ENCODE data around the gene HPS1. TPM values are rescaled to one million over a fixed set of nuclear protein-coding genes. Genes with fewer than 3 reads are reported as not detected.
A peak's percentile ranks its signal among the peaks of the same experiment; 100 is the strongest.

The HPS1 gene
- total RNA-seq, 1 donor from 2014 or later: 52.4 TPM

DNA sequence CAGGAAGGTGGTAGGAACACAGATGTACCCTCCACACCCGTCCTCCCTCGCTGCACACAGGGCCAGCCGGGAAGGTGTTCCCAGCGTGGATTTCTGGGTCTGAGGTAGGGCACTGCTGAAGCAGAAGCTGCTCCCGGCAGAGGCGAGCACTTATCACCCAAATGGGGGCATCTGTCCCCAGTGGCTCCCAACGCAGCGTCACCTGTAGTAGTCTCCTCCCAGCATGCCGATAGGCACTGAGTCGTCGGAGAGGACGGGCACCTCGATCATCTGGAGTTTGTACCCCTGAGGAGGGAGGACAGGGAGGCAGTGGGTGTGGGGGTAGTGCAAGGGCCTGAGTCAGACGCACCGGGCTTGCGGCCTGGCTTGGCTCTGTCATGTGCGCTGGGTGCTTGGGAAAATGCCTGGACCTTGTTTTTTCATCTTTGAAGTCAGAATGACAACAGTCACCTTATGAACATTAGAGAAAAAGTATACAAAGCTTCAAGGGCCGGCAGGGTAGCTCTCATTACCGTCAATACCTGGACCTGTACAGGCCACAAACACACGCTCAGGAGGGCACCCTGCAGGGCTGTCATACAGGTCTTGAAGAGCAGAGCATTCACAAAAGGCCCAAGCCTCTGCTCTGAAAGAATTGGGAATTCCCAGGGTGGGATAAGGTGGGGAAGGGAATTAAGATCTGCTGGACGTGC is 28.6 kb downstream of the HPS1 start:
- DNase-seq (ENCODE audit: low spot score): no peak
- intact Hi-C loops (cut with DNase I): no loop called here
- no peak for ATAC-seq

DNA sequence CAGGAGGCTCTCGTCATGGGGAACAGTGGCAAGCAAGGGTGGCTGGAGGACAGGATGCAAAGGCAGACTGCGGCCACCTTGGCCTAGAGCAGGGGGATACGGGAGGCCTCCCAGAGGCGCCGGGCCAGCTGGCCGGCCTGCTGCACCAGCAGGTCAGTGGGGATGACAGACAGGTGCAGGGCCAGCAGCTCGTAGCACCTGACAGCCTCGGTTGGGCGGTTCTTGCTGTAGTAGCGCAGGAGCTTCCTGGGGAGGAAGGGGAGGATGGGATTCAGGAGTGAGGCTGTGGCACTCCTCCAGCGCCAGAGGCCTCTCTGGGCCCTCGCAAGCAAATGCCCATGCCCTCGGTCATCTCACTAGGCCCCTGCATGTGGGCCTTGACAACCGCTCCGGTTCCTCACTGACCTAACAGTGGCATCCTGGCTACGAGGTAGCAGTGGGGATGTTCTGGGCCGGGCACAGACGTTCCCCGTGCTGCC is 29.2 kb downstream of the HPS1 start:
- no peak for ATAC-seq
- intact Hi-C loops (cut with DNase I): no loop called here
- no peak for DNase-seq (ENCODE audit: low spot score)

DNA sequence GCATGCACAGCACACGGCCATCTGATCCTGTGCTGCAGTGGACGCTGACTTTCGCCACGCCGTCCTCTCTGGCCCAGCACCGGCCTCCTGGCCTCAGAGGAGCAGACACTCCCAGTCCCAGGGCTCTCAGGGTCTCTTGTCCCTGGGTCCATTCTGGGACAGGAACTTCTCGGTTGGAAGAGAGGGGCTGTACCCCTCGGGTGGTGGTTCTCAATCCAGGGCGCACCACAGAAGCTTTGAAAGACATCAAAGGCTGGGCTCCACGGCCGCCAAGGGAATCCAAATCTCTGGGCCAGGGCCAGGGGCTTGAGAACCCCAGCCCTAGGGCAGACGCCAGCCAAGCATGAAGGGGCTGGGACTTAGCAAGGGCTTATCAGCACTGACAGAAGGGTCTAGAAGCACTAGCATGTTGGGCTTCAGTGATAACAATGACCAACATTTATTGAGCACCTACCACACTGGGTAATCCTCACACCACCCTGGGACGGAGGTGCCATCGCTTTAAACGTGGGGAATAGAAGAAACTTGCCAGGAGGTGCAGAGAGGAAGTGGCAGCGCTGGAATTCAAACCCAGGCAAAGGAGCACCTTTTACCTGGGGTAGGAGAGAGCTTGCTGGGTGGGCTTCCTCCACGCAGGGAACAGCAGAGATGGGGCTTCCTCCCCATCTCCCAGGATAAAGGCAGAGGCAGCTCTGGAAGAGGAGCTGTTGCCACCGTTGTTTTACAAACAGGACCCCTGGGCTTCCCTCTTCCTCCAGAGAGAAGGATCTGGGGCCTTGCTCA is 29.9 kb downstream of the HPS1 start:
- no peak for ATAC-seq
- intact Hi-C loops (cut with DNase I): no loop called here

DNA sequence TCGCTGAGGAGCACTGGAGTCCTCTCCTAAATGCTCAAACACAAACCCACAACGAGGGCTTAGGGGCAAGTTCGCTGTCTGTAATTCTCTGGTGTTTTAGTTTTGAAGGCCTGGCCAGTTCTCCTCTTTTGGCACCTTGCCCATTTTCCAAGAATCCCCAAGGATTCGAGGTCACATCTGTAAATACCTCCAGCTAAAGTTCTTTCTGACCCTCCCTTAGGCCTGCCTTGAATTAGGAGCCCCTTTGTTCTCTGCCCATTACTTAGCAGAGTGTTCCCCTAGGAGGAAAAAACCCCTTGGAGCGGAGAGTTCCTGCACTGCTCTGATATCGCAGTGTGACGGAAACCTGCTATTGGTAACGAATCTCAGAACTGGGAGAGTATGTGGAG is 31.0 kb downstream of the HPS1 start:
- ATAC-seq: peak; percentile 62
- intact Hi-C loops (cut with DNase I): no loop called here

More for the DNA sequence above, 29.9 kb downstream of the HPS1 start:
- no peak for DNase-seq (ENCODE audit: low spot score)

DNA sequence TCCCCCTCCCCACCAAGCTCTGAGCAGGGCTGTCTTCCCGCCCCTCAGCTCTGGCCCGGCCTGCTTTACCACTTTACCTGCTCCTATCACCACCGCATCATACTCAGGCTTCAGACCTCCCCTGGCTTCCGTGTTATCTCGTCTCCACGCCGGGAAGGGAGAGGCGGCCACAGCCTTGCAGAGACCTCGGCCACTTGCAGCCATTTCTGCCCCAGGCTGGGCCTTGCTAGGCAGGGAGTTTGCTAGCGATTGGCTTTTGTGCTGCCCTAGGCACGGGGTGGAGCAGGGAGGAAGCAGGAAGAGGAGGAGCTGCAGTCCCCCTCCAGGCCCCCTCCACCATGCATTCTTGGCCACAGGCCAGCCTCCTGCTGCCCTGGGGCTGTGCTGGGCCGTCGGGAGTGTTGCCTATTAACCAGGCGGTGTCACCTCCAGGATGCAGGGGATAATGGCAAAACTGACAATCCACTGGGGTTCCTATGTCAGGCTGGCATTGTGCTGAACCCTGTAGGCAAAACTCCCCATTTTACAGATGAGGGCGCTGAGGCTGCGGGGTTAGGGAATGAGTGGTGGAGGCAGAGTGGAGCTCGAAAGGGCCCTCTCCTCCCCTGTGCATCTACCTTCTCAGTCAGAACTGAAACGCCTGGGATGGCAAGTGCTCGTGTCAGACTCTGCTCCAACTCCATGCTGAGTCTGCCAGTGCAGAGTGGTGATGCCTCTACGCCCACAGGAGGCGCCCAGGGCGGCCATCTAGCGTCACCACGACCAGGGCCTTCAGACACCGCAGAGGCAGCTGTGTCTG is 31.6 kb downstream of the HPS1 start, which contains the start of gene PYROXD2:
TSS of gene PYROXD2 (minus strand) at position 251 of the 799 bp plus-strand sequence. CDS start at position 204, 47 bp downstream.
- ATAC-seq: peak; percentile 97
- intact Hi-C loops (cut with DNase I): no loop called here
- DNase-seq (ENCODE audit: low spot score): peak; percentile 96

More for the DNA sequence above, 31.0 kb downstream of the HPS1 start:
- DNase-seq (ENCODE audit: low spot score): no peak

DNA sequence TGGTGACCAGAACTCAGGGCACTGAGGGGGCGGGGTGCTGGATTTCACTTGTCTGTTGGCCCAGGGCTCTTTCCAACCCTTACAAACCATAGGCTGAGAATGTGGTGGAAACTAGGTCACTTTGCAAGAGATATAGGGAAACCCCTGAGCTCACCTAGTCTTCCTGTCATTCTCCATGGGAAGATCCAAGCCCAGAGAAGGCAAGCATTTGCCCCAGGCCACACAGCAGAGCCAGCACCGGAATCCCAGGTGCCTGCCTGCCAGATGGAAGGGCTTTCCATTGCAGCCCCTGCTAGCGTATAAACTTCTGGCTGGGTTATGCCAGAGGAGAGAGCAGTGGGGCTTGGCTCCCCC is 32.2 kb downstream of the HPS1 start:
- ATAC-seq: no peak
- DNase-seq (ENCODE audit: low spot score): no peak
- intact Hi-C loops (cut with DNase I): no loop called here

DNA sequence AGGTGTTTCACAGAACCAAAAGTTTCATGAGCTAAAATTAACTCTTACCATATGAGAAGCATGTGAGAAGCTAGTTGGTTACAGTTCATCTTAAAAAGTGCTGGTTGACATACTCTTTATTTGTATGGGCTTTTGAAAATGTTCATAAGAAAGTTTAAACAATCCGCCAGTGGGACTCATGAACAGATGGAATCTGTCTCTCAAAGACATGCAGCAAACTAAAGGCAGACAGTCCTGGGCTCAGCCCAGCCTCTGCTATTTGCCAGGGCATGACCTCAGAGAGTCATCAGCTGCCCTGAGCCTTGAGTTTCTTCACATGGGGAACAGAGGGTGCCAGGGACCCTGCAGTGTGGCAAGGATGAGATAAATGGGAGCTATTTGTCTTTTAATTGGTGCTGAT is 35.0 kb downstream of the HPS1 start:
- DNase-seq (ENCODE audit: low spot score) (no peak), ATAC-seq (no peak)
- intact Hi-C loops (cut with DNase I): no loop called here

DNA sequence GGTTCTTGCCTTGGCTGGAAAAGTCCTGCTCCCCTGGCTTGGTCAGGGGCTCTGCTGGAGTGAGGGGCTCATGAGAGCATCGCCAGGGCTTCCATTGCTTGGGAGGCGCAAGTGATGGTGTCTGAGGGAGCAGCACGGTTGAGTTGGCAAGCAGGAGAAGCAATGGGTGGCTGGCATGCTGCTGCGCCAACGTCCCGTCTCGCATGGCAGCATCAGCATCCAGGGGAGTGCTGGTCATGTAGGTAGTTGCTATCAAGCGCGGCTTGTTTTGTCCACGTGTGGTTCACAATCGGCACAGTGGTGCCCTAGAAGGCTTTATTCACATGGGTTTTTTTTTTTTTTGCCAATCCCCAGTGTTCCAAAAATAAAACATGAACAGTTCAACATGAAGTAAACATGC is 35.6 kb downstream of the HPS1 start:
- no peak for DNase-seq (ENCODE audit: low spot score)
- ATAC-seq: no peak
- intact Hi-C loops (cut with DNase I): no loop called here

DNA sequence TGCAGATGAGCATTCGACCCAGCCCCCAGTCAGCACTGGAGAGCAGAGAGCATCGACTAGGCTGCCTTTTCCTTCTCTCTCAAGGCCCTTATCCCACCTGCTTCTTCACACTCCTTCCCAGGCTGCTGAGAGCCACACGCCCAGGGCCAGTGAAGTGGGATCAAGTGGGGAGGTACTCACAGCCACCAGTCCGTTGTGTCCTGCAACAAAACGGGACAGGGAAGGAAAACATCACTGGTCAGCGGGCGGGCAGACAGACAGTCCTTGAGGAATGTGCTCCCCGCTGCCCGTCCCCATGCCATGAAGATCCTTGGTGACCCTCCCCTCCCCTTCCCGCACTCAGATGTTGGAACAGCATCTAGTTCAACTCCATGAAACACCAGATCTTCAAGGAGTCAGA is 36.0 kb downstream of the HPS1 start:
- intact Hi-C loops (cut with DNase I): no loop called here
- no peak for ATAC-seq
- no peak for DNase-seq (ENCODE audit: low spot score)

DNA sequence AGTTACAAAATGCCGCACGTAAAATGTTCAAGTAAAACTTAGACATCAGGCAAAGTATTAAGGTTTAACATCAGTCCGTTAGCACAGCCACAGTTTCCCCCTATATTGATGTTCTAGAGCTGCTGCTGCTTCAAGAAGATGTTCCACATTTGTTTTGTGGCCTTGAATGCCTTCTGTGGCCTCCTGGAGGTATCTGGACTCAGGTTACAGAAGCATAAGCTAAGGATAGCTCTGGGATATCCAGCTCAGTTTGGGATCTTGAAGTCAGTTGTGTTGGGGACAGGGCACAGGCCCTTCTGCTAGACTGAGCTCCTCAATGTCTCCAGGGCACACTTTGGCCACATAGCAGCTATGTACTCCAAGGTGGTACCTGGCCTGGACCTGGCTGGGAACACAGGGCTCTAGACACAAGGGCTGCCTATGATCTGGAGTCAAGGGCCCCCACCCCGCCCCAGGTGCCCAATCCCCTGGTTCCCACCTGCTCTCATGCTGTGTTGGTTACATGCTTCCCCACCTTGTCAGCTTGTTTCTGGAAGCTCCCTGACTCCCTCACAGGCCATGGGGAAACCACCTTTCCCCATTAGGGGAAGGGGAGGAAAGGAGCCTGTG is 36.5 kb downstream of the HPS1 start:
- DNase-seq (ENCODE audit: low spot score) (no peak), ATAC-seq (no peak)
- intact Hi-C loops (cut with DNase I): no loop called here

DNA sequence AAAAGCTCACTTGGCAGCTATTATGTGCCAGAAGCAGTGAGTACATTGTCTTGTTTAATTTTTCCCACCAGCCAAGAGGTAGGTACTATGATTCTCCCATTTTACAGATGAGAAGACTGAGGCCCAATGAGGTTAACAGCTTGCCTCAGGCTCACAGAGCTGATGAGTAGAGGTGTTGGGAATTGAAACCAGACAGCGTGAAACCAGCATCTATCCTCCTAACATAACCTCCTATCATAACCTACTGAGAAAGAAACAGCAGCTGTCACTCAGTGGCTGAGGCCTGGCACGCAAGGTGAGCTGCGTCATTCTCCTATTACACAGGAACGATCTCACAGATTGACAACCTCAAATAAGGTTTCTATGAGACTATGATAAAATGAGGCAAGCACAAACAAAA is 37.9 kb downstream of the HPS1 start:
- intact Hi-C loops (cut with DNase I): no loop called here
- ATAC-seq: no peak
- no peak for DNase-seq (ENCODE audit: low spot score)

DNA sequence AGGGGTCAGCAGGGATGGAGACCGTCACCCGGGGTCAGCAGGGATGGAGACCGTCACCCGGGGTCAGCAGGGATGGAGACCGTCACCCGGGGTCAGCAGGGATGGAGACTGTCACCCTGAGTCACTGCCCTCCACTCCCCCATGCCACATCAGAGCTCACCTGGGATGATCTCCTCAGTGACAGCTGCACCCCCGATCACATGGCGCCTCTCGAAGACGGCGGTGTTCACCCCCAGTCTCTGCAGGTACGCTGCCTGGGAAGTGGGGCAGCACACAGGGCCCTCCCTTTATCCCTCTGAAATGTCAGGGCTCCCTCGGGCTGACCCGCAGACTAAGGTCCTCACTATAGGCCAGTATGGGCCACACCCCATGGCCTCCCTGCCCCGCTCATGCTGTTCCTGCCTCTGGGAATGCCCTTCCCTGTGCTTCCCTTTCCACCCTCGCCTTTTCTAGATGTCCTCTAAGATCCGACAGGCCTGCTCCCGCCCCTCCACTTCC is 38.9 kb downstream of the HPS1 start:
- no peak for DNase-seq (ENCODE audit: low spot score)
- ATAC-seq: no peak
- intact Hi-C loops (cut with DNase I): no loop called here

DNA sequence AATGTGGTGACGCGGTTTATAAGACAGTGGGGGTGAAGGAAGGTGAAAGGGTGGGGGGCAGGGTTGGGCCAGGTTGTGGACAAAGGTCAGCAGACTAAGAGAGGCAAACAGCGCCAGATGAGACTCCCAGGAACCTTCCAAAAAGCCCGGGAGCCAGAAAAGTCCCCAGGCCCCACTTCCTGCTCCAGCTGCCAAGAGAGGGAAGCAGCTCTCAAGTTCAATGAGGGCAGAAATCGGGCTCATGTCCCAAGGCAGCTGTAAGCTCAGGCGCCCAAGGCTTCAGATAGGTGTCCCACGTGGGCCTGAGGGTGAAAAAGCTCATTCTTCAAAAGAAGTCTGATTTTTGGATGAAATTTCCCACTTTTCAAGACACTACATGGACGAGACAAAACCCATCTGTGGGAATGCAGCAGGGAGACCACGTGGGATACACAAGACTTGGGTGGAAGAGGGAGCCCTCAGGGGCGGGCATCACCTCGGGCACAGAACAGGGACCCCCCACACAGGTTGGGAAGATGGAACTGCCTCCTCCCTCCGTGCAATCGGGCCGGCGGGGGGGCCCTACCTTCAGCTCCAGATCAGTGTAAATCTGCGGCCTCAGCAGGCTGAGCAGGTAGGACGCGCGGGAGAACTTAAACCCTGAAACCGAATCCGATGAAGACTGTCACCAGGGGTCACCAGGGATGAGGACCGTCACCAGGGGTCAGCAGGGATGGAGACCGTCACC is 39.6 kb downstream of the HPS1 start:
- ATAC-seq: no peak
- no peak for DNase-seq (ENCODE audit: low spot score)
- intact Hi-C loops (cut with DNase I): no loop called here

DNA sequence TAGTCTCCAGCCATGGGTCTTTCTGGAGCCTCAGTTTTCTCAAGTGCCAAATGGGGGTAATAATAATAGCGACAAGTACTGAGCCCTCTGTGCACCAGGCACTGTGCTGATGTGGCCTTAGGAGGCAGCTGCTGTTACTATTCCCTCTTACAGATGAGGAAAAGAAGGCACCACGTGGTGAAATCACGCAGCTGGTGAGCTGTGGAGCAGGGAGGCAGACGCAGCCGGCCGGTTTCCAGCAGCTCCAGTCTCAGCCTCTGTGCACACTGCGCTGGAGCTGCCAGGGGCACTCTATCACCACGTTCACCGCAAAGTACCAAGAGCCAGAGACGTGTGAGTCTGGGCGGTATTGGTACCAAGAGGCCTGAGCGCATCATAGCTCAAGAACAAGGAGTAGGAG is 41.3 kb downstream of the HPS1 start:
- DNase-seq (ENCODE audit: low spot score) (no peak), ATAC-seq (peak; percentile 54)
- intact Hi-C loops (cut with DNase I): no loop called here

DNA sequence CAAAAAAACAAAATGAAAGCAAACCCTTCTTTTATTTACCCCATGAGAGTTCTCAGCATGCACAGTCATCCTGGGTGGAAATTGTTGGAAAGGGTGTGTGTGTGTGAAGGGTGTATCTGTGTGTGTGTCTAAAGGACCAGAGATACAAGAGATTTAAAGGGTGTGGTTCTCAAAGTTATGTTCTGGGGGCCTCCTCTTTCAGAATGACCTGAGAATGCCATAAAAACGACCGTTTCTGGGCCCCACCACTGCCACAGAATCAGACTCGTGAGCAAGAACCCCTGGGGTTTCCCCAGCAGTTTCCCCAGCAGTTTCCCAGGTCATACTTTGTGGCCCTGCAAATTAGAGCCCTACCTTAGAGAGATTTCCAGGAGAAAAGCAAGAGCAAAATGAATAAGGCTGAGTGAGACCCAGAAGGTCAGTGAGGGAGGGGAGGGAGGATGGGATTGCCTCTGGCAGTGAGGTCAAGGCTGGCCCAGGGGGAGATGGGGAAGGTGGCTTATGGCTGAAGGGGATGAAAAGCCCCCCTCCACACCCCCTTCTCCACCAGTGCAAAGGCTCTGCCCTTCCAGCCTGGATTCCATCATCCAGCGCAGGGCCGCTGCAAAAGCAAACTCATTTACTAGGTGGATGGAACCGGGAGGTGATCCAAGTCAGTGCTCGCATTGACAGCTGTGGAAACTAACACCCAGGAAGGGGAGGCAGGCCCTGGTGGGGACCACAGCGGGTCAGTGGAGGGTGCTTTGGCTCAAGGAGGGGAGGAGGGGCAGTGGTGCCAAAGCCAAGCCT is 42.0 kb downstream of the HPS1 start:
- intact Hi-C loops (cut with DNase I): no loop called here
- ATAC-seq: peak; percentile 87

DNA sequence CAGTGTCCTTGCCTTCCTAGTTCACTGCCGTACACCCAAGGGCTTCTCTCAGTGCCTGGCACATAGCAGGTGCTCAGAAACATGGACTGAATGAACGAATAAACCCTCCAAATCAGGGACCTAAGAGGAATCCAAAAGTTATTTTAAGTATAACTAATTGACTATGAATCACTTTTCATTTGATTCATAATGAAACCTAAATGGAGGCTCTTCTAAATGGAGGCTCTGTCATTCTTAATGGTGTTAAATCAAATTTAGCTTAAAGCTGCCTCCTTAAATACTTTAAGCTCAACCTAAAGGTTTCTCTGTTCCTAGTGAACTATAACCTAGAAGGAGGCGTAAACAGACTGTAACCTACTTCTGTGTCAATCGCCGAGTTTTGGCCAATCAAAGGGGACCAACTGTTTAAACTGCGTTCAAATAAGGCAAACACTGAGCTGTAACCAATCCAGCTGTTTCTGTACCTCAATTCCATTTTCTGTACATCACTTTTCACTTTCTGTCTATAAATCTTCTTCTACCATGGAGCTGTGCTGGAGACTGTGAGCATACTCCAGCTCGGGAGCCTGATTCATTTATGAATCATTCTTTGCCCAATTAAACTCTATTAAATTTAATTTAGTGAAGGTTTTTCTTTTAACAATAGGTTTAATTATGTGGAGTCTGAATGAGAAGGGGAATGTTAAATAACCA is 42.8 kb downstream of the HPS1 start:
- intact Hi-C loops (cut with DNase I): no loop called here
- ATAC-seq (no peak), DNase-seq (ENCODE audit: low spot score) (no peak)

More for the DNA sequence above, 42.0 kb downstream of the HPS1 start:
- no peak for DNase-seq (ENCODE audit: low spot score)
